Karpas-422 (cell line): ENCODE data around the gene HIGD2B. TPM values are rescaled to one million over a fixed set of nuclear protein-coding genes. Genes with fewer than 3 reads are reported as not detected.
"Not testable (repeated sequence)": the region's sequence is repeated elsewhere in the genome, so short reads cannot be mapped to it uniquely, and the experiment has no call there.

Source experiments
- DNase-seq: peaks from one replicate; pipeline ENCODE4 v3.0.0-alpha.2; 2015
- H2AFZ ChIP-seq: fragments of 200-600 bp; sonication (generic); 2 replicates; pipeline ENCODE4 v1.6.1; 2014; ENCODE audit warnings: antibody characterized with exemption, low read length, mixed read lengths
- H3K27ac ChIP-seq: fragments of 200-600 bp; sonication (generic); 2 replicates; pipeline ENCODE4 v1.5.1; 2014; ENCODE audit warnings: mild to moderate bottlenecking, low read length, moderate library complexity
- H3K27me3 ChIP-seq: fragments of 200-600 bp; sonication (generic); 2 replicates; pipeline ENCODE4 v1.6.1; 2014; ENCODE audit warnings: low read length, mixed read lengths
- H3K36me3 ChIP-seq: fragments of 200-600 bp; sonication (generic); 2 replicates; pipeline ENCODE4 v1.6.1; 2014; ENCODE audit warnings: low read length, mixed read lengths; ENCODE audit not compliant: insufficient read depth
- H3K4me1 ChIP-seq: fragments of 200-600 bp; sonication (generic); 2 replicates; pipeline ENCODE4 v1.6.1; 2014; ENCODE audit warnings: mild to moderate bottlenecking, low read length, mixed read lengths
- H3K4me2 ChIP-seq: fragments of 200-600 bp; sonication (generic); 2 replicates; pipeline ENCODE4 v1.6.1; 2014; ENCODE audit warnings: low read length, low read depth, mild to moderate bottlenecking; ENCODE audit not compliant: poor library complexity, severe bottlenecking
- H3K4me3 ChIP-seq: fragments of 200-600 bp; sonication (generic); 2 replicates; pipeline ENCODE4 v1.5.1; 2014; ENCODE audit warnings: mild to moderate bottlenecking, antibody characterized with exemption, low read length, mixed read lengths
- H3K79me2 ChIP-seq: fragments of 200-600 bp; sonication (generic); 2 replicates; pipeline ENCODE4 v1.6.1; 2014; ENCODE audit warnings: mild to moderate bottlenecking, low read length, mixed read lengths
- H3K9ac ChIP-seq: fragments of 200-600 bp; sonication (generic); 2 replicates; pipeline ENCODE4 v1.6.0; 2014; ENCODE audit warnings: low read length
- H3K9me2 ChIP-seq: fragments of 200-600 bp; sonication (generic), shearing (Covaris generic); replicated peaks from 2 replicates; pipeline ENCODE4 v1.6.0; 2014; ENCODE audit warnings: mild to moderate bottlenecking, low read length, moderate library complexity; ENCODE audit not compliant: insufficient read depth
- H3K9me3 ChIP-seq: fragments of 300-700, 200-600 bp; sonication (generic); 2 replicates; pipeline ENCODE4 v1.6.1; 2014; ENCODE audit warnings: low read length, mixed read lengths
- H4K20me1 ChIP-seq: fragments of 200-600 bp; sonication (generic); 2 replicates; pipeline ENCODE4 v1.6.1; 2014; ENCODE audit warnings: mild to moderate bottlenecking, antibody characterized with exemption, low read length, low read depth; ENCODE audit not compliant: insufficient read depth
- total RNA-seq: library from RNA; depleted of rRNA; stranded (reverse); fragments of >200 nt; shearing (Covaris generic); gene quantifications from 2 replicates; pipeline ENCODE4 v1.2.3, GENCODE V29; 2014; ENCODE audit warnings: low replicate concordance

HIGD2B gene
- total RNA-seq, 1 experiment from 2014 or later = not detected

- no peak overlapping the region for H2AFZ ChIP-seq
- peak overlapping the region; percentile 60 for H3K4me2 ChIP-seq
- no peak overlapping the region for H3K9ac ChIP-seq
- H3K36me3 ChIP-seq = no peaks in the 10 kb centered on the region
- peaks cover 18% of the 10 kb centered on the region for H3K4me1 ChIP-seq
- peak overlapping the region; percentile 1; the same call in 1 of the 2 replicates for H3K4me3 ChIP-seq
- H3K27me3 ChIP-seq = no peaks in the 10 kb centered on the region
- DNase-seq = no peak
- H3K9me2 ChIP-seq = no peaks in the 10 kb centered on the region
- peaks cover 16% of the 10 kb centered on the region for H3K79me2 ChIP-seq
- H3K27ac ChIP-seq = peak overlapping the region; percentile 33
- H4K20me1 ChIP-seq = no peaks in the 10 kb centered on the region
- no peaks in the 10 kb centered on the region for H3K9me3 ChIP-seq
Measured at GRCh38 chr15:72690938-72691337, 5.0 kb upstream of the HIGD2B start.

GRCh38 chr15:72688697-72689096 lies 2.7 kb upstream of the HIGD2B start:
- peaks cover 16% of the 10 kb centered on the region for H3K79me2 ChIP-seq

GRCh38 chr15:72685301-72685924 lies 569 bp downstream of the HIGD2B start:
- Histone ChIP-seq H3K27ac (peak overlapping the region; percentile 51), H2AFZ (peak overlapping the region; percentile 82), H3K9ac (peak overlapping the region; percentile 83), H3K9me2 (no peaks in the 10 kb centered on the region), H3K27me3 (no peaks in the 10 kb centered on the region), H3K79me2 (peaks cover 16% of the 10 kb centered on the region), H4K20me1 (no peaks in the 10 kb centered on the region), H3K4me2 (peak overlapping the region; percentile 99), H3K36me3 (no peaks in the 10 kb centered on the region), H3K4me1 (peaks cover 17% of the 10 kb centered on the region), H3K4me3 (peak overlapping the region; percentile 93), H3K9me3 (no peaks in the 10 kb centered on the region)
- DNase-seq = peak; percentile 52

More at GRCh38 chr15:72688697-72689096, 2.7 kb upstream of the HIGD2B start:
- no peak for DNase-seq
- H2AFZ ChIP-seq = no peak overlapping the region
- no peak overlapping the region for H3K9ac ChIP-seq
- no peaks in the 10 kb centered on the region for H3K9me2 ChIP-seq
- H3K4me1 ChIP-seq = peaks cover 26% of the 10 kb centered on the region
- no peak overlapping the region for H3K27ac ChIP-seq
- H3K27me3 ChIP-seq = no peaks in the 10 kb centered on the region
- no peaks in the 10 kb centered on the region for H3K36me3 ChIP-seq
- H4K20me1 ChIP-seq = no peaks in the 10 kb centered on the region
- H3K9me3 ChIP-seq = no peaks in the 10 kb centered on the region
- H3K4me3 ChIP-seq = no peak overlapping the region
- H3K4me2 ChIP-seq = no peak overlapping the region

- H3K79me2 ChIP-seq = peaks cover 6% of the 10 kb centered on the region; the same call in 1 of the 2 replicates
Measured at GRCh38 chr15:72682772-72683171, 3.2 kb downstream of the HIGD2B start.

GRCh38 chr15:72680931-72681330 lies 5.1 kb downstream of the HIGD2B start:
- Histone ChIP-seq H4K20me1 (no peaks in the 10 kb centered on the region), H3K79me2 (no peaks in the 10 kb centered on the region), H3K36me3 (no peaks in the 10 kb centered on the region), H2AFZ (no peak overlapping the region), H3K27me3 (no peaks in the 10 kb centered on the region), H3K4me2 (no peak overlapping the region), H3K27ac (no peak overlapping the region), H3K9ac (no peak overlapping the region), H3K9me3 (no peaks in the 10 kb centered on the region), H3K4me3 (no peak overlapping the region), H3K4me1 (peaks cover 8% of the 10 kb centered on the region), H3K9me2 (no peaks in the 10 kb centered on the region)
- DNase-seq = no peak

More at GRCh38 chr15:72682772-72683171, 3.2 kb downstream of the HIGD2B start:
- DNase-seq = no peak
- Histone ChIP-seq H3K9me3 (no peaks in the 10 kb centered on the region), H3K27ac (no peak overlapping the region), H3K9ac (no peak overlapping the region), H2AFZ (no peak overlapping the region), H3K4me2 (no peak overlapping the region), H3K4me3 (no peak overlapping the region), H4K20me1 (no peaks in the 10 kb centered on the region), H3K4me1 (peaks cover 15% of the 10 kb centered on the region), H3K27me3 (no peaks in the 10 kb centered on the region), H3K9me2 (no peaks in the 10 kb centered on the region), H3K36me3 (no peaks in the 10 kb centered on the region)

- Histone ChIP-seq H3K79me2 (no peaks in the 10 kb centered on the region), H3K36me3 (no peaks in the 10 kb centered on the region), H3K9me3 (no peaks in the 10 kb centered on the region), H3K4me3 (no peak overlapping the region), H3K27ac (no peak overlapping the region), H3K4me2 (no peak overlapping the region), H3K9ac (no peak overlapping the region), H4K20me1 (no peaks in the 10 kb centered on the region), H3K4me1 (no peaks in the 10 kb centered on the region), H3K9me2 (no peaks in the 10 kb centered on the region), H2AFZ (no peak overlapping the region), H3K27me3 (no peaks in the 10 kb centered on the region)
- no peak for DNase-seq
Measured at GRCh38 chr15:72676838-72677237, 9.1 kb downstream of the HIGD2B start.

- Histone ChIP-seq H3K36me3 (no peaks in the 10 kb centered on the region), H3K4me3 (no peak overlapping the region), H3K9me2 (no peaks in the 10 kb centered on the region), H3K27ac (no peak overlapping the region), H3K9me3 (no peaks in the 10 kb centered on the region), H3K79me2 (no peaks in the 10 kb centered on the region), H3K27me3 (no peaks in the 10 kb centered on the region), H3K4me1 (peaks cover 4% of the 10 kb centered on the region; the same call in 1 of the 2 replicates), H4K20me1 (no peaks in the 10 kb centered on the region), H3K9ac (no peak overlapping the region), H2AFZ (no peak overlapping the region), H3K4me2 (no peak overlapping the region)
- DNase-seq = no peak
Measured at GRCh38 chr15:72671525-72671924, 14.5 kb downstream of the HIGD2B start.

GRCh38 chr15:72670656-72671352 lies 15.2 kb downstream of the HIGD2B start:
- H2AFZ ChIP-seq = peak overlapping the region; percentile 56; the same call in 1 of the 2 replicates
- H3K79me2 ChIP-seq, H3K36me3 ChIP-seq, H3K4me1 ChIP-seq, H3K27me3 ChIP-seq, H4K20me1 ChIP-seq, H3K9ac ChIP-seq, H3K27ac ChIP-seq, H3K9me2 ChIP-seq, H3K9me3 ChIP-seq: not testable (repeated sequence)
- peak overlapping the region; percentile 61 for H3K4me2 ChIP-seq
- peak overlapping the region; percentile 56; the same call in 1 of the 2 replicates for H3K4me3 ChIP-seq
- DNase-seq = peak; percentile 85
